ENCODE measurements around the gene DISC1.
"Not testable (repeated sequence)": the region's sequence is repeated elsewhere in the genome, so short reads cannot be mapped to it uniquely, and the experiment has no call there.

The DISC1 gene

DNA sequence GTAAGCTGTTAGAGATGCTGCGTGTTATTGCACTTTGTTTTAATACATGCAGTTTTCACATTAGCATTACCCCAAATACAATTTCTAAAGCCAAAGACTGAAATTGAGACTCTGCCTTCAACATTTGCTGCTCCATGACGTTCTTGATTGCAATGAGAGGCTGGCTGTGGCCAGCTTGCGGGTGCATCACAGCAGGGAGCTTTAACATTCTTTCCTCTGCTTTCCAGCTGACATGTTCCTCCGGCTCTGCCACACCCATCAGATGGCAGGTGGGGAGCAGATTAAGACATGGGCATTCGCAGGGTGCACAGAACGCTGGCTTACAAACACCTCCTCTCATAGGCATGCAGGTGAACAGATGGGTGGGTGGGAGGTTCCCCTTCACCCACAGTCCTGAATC, 314.1 kb downstream of the DISC1 start:
- no peak overlapping the region for H3K4me3 ChIP-seq (replicated peaks; ENCODE audit: low read depth, low read length)
- TF ChIP-seq, protein P1, sequence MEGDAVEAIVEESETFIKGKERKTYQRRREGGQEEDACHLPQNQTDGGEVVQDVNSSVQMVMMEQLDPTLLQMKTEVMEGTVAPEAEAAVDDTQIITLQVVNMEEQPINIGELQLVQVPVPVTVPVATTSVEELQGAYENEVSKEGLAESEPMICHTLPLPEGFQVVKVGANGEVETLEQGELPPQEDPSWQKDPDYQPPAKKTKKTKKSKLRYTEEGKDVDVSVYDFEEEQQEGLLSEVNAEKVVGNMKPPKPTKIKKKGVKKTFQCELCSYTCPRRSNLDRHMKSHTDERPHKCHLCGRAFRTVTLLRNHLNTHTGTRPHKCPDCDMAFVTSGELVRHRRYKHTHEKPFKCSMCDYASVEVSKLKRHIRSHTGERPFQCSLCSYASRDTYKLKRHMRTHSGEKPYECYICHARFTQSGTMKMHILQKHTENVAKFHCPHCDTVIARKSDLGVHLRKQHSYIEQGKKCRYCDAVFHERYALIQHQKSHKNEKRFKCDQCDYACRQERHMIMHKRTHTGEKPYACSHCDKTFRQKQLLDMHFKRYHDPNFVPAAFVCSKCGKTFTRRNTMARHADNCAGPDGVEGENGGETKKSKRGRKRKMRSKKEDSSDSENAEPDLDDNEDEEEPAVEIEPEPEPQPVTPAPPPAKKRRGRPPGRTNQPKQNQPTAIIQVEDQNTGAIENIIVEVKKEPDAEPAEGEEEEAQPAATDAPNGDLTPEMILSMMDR (IDR thresholded peaks at IDR 0.05; ENCODE audit: low read length, missing control alignments), result no peak
- no peak for DNase-seq (ENCODE audit: low read depth)

DNA sequence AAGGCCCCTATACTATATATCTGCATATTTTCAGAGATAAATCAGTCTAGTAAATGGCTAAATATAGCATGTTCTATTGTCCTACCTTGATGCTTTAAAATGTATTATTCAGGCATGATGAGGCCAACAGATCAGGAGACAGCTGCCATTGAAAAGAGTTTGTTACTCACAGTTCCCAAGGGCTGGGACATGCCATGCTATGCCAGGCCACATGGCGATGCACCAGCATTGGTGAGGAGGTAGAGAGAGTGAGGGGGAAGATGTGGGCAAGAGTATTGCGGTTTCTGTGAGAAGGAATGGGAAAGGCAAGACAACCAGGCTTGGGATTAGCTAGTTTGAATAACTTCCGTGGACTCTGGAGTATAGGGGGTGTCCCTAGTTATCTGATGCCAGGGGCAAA, 316.5 kb downstream of the DISC1 start:
- H3K4me3 ChIP-seq (replicated peaks; ENCODE audit: low read depth, low read length), result no peak overlapping the region
- TF ChIP-seq, protein P1 (IDR thresholded peaks at IDR 0.05; ENCODE audit: low read length, missing control alignments), result no peak
- DNase-seq (ENCODE audit: low read depth), result no peak

DNA sequence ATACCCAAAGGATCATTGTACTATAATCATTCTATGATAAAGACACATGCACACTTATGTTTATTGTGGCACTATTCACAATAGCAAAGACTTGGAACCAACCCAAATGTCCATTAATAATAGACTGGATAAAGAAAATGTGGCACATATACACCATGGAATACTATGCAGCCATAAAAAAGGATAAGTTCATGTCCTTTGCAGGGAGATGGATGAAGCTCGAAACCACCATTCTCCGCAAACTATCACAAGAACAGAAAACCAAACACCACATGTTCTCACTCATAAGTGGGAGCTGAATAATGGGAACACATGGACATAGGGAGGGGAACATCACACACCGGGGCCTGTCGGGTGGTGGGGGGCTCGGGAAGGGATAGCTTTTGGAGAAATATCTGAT, 321.5 kb downstream of the DISC1 start:
- not testable (repeated sequence) for H3K4me3 ChIP-seq (replicated peaks; ENCODE audit: low read depth, low read length); DNase-seq (ENCODE audit: low read depth)

DNA sequence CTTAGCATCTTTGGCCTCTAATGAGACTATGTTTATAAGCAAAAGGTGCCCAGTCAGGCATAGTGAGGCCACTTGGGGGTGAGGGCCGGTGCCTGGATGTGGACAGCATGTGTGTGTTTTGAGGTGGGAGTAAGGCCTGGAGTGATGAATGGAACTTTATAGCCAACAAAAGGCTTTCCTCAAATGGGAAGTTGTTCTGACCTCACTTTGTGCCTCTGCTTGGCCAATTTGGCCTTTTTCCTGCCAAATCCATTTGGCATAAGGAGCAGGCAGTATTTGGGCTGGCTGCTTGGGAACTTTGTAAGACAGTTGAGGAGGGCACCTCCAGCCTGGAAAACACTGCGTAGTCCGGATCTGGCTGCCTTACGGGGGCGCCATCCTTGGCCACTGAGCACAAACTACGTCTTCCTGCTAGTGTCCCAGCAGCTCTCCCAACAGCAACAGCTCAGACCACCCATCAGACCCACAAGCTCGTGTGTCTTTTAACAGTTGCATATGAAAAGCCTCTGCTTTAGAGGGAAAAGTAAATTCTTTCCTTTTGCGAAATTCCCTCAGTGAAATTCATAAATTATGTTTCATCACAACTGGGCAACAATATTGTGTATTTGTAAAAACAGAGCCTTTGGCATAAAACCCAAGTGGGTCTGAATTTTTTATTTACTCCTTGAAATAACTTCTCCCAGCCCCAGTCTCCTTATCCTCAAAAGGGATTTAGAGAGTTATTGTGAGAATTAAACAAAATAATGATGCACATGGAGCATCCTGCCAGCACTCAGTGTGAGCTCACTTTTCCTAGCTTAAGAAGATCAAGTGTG, 322.9 kb downstream of the DISC1 start:
- TF ChIP-seq, protein P1 (IDR thresholded peaks at IDR 0.05; ENCODE audit: low read length, missing control alignments), result no peak
- DNase-seq (ENCODE audit: low read depth), result no peak
- H3K4me3 ChIP-seq (replicated peaks; ENCODE audit: low read depth, low read length), result no peak overlapping the region

DNA sequence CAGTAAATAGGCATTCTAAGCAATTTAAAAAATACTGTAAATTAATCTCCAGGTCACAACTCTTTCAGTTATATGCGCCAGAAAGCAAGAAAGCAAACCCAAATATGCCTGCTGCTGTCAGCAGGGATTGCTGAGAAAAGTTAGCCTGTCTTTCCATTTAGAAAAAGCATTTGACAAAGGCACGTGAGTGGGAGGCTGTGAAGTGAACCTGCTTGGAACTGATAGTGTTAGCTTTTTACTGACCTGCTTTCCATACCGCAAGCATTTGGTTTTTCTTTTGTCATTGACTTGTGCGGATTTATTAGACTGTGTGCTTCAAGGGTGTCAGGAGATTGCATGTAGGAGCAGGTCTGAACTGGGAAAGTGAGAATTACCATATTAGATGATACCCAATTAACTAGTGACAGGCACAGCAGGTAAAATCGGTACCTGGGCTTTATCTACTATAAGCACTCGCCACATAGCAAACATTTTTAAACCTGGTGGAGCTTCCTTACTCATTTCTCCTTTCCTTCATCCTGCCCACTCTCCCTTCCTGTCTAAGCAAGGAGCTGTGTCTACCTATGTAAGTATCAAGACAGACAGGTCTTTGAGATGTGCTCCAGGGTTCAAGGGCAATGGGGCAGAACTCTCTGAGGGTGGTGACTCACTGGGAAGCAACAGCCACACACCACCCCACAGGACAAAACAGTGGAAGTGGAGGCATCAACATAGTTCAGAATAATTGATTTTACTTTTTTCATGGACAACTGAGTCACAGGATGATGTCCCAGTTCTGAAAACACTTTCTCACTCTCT, 323.9 kb downstream of the DISC1 start:
- TF ChIP-seq, protein P1 (IDR thresholded peaks at IDR 0.05; ENCODE audit: low read length, missing control alignments), result no peak

DNA sequence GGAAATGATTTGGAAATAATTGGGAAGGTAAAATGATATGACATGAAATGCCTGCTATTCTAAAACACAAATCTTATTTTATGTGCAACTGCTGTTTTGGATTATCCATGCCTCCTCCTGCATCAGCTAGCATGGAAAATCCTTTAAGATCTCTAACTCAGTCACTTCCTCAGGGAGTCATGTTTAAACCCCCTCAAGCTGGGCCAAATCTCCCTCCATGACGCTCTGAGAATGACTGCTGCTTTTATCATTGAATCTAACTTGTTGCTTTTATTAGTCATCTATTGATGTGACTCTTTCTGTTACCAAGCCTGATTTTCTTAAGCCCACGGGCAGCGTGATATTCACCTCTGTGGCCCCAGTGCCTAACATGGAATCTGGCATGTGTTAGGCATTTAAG, 324.8 kb downstream of the DISC1 start:
- TF ChIP-seq, protein P1 (IDR thresholded peaks at IDR 0.05; ENCODE audit: low read length, missing control alignments), result no peak
- H3K4me3 ChIP-seq (replicated peaks; ENCODE audit: low read depth, low read length), result no peak overlapping the region
- DNase-seq (ENCODE audit: low read depth), result no peak

More for the DNA sequence above, 323.9 kb downstream of the DISC1 start:
- no peak for DNase-seq (ENCODE audit: low read depth)
- no peak overlapping the region for H3K4me3 ChIP-seq (replicated peaks; ENCODE audit: low read depth, low read length)

DNA sequence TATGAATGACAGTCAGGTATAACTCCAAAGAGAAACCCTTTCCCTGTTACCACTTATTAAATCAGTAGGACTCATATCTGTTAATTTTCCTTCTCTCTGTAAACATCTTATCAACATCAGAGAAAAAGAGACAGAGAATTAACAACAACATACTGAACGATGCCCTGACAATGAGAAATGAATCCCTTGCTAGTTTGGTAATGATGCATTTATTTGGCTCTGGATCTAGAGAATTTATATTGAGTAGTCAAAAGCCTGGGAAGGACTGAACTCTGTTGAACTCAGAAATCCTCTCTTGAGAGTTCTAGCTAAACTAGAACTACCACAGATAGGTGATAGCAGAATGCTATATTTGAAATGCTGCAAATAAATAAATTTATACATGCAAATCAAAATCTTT, 325.6 kb downstream of the DISC1 start:
- no peak for DNase-seq (ENCODE audit: low read depth)
- TF ChIP-seq, protein P1 (IDR thresholded peaks at IDR 0.05; ENCODE audit: low read length, missing control alignments), result no peak
- H3K4me3 ChIP-seq (replicated peaks; ENCODE audit: low read depth, low read length), result no peak overlapping the region
